PC-3 (cell line): ENCODE results near the gene PIEZO2.

ENCODE experiments used
- CTCF ChIP-seq: fragments of 300-600 bp; sonication (generic); conservative IDR thresholded peaks from 2 replicates; pipeline ENCODE4 v1.5.1; 2017; ENCODE audit warnings: antibody characterized with exemption, low read depth, mild to moderate bottlenecking, low read length
- EZH2 ChIP-seq: fragments of 300-600 bp; sonication (generic); IDR thresholded peaks from one replicate; pipeline ENCODE4 v1.6.1; 2017; ENCODE audit warnings: antibody characterized with exemption, mild to moderate bottlenecking, low read length; ENCODE audit not compliant: unreplicated experiment

DNA sequence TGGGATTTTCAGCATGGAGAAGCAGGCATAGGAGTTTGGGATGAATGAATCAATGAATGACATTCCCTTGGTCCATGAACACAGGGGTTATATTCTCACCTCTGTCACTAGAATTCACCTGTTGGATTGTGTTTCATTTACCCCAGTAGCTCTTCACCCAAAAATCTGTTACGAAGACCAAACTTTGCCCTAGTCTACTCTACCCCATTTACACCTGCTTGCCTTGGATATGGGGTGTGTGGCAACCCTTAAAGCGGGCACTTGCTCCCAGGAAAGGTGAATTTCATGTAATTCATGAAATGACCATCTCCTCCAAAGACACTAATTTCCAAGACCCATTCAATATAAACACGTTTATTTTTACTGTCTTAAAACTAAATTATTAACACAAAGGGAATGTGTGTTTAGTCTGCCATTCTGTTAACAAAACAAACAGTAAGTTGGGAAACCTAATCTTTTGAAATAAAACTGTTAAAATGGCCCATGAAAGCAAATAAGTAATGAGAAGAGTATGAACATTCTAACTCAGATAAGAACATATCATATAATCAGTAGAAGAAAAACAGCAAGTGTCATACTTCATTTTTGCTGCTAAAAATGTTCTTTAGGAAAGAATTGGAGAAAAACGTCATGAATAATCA, 355.5 kb downstream of the PIEZO2 start:
- TF ChIP-seq CTCF: no peak
- no peak for TF ChIP-seq EZH2
